Type B pancreatic cell (in vitro differentiated cells): Measurements from ENCODE around the gene BAHD1. TPM values are rescaled to one million over a fixed set of nuclear protein-coding genes. Genes with fewer than 3 reads are reported as not detected.

Source experiments
- DNase-seq: peaks from one replicate; pipeline ENCODE4 v3.0.0; 2021; ENCODE audit warnings: mixed read lengths; ENCODE audit not compliant: unreplicated experiment; ENCODE audit errors: extremely low spot score
- H3K27ac Mint-ChIP-seq: 2 replicates; pipeline ENCODE4 v1.8.0; 2021; ENCODE audit warnings: mild to moderate bottlenecking, mixed read lengths
- H3K27me3 Mint-ChIP-seq: 2 replicates; pipeline ENCODE4 v1.8.0; 2021; ENCODE audit warnings: mixed read lengths
- H3K36me3 Mint-ChIP-seq: 2 replicates; pipeline ENCODE4 v1.8.0; 2021; ENCODE audit warnings: mixed read lengths
- H3K4me1 Mint-ChIP-seq: one replicate; pipeline ENCODE4 v1.8.0; 2021; ENCODE audit warnings: mixed read lengths; ENCODE audit not compliant: unreplicated experiment
- H3K4me3 Mint-ChIP-seq: 2 replicates; pipeline ENCODE4 v1.8.0; 2021; ENCODE audit warnings: mild to moderate bottlenecking, mixed read lengths
- H3K9me3 Mint-ChIP-seq: 2 replicates; pipeline ENCODE4 v1.8.0; 2021; ENCODE audit warnings: mixed read lengths
- total RNA-seq: library from RNA; stranded (reverse); gene quantifications from 2 replicates; pipeline ENCODE4 v1.2.1, GENCODE V29; 2021; ENCODE audit warnings: low replicate concordance
- TF ChIP-seq, protein P1 (sequence below): fragments of 200-600 bp; sonication (generic); conservative IDR thresholded peaks from 2 replicates; pipeline ENCODE4 v1.5.0; 2021; ENCODE audit warnings: antibody characterized with exemption, mild to moderate bottlenecking

Gene BAHD1
- total RNA-seq, 1 donor from 2014 or later = 21.6 TPM

DNA sequence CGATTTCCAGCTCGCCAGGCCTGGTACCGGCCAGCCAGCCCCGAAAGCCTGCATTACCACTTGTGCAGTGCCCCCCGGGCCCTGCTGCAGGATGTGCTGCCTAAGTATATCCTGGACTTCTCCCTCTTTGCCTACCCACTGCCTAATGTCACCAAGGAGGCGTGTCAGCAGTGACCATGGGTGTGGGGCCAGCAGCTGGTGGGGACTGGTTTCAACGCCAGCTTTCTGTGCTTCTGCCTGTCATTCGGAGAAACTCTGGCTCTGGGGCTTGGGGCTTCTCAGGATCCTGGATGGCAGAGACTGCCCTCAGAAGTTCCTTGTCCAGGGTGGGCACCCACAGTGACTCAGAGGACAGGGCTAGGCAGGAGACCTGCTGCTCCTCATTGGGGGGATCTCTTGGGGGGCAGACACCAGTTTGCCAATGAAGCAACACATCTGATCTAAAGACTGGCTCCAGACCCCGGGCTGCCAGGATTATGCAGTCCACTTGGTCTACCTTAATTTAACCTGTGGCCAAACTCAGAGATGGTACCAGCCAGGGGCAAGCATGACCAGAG, 31.5 kb downstream of the BAHD1 start:
- TF ChIP-seq, protein P1, sequence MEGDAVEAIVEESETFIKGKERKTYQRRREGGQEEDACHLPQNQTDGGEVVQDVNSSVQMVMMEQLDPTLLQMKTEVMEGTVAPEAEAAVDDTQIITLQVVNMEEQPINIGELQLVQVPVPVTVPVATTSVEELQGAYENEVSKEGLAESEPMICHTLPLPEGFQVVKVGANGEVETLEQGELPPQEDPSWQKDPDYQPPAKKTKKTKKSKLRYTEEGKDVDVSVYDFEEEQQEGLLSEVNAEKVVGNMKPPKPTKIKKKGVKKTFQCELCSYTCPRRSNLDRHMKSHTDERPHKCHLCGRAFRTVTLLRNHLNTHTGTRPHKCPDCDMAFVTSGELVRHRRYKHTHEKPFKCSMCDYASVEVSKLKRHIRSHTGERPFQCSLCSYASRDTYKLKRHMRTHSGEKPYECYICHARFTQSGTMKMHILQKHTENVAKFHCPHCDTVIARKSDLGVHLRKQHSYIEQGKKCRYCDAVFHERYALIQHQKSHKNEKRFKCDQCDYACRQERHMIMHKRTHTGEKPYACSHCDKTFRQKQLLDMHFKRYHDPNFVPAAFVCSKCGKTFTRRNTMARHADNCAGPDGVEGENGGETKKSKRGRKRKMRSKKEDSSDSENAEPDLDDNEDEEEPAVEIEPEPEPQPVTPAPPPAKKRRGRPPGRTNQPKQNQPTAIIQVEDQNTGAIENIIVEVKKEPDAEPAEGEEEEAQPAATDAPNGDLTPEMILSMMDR = no peak
- peak overlapping the region; percentile 90 for H3K27ac Mint-ChIP-seq
- H3K4me3 Mint-ChIP-seq = peak overlapping the region; percentile 92
- no peaks in the 10 kb centered on the region for H3K36me3 Mint-ChIP-seq
- DNase-seq = no peak
- H3K9me3 Mint-ChIP-seq = no peaks in the 10 kb centered on the region
- H3K27me3 Mint-ChIP-seq = no peaks in the 10 kb centered on the region
- peaks cover 9% of the 10 kb centered on the region for H3K4me1 Mint-ChIP-seq

DNA sequence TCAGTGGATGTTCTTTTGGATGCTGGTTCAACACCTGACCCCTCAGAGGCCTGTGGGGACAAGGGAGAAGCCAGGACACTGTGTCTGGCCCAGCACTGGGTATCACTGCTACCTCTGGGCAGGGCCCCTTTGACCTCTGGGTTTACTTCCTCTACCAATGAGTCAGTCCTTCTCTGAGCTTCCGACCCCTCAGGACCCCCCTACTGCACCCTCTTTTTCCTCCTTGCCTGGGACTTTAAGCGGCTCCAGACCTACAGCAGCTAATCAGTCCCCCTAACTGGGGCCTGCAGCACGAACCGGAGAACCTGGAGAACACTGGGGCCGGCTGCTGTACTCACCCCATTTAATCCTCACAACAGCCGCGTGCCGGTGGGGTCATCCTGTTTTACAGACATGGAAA, 33.8 kb downstream of the BAHD1 start:
- H3K36me3 Mint-ChIP-seq = no peaks in the 10 kb centered on the region
- H3K4me3 Mint-ChIP-seq = no peak overlapping the region
- no peaks in the 10 kb centered on the region for H3K9me3 Mint-ChIP-seq
- no peaks in the 10 kb centered on the region for H3K27me3 Mint-ChIP-seq
- peaks cover 14% of the 10 kb centered on the region for H3K4me1 Mint-ChIP-seq
- TF ChIP-seq, protein P1 = no peak
- DNase-seq = no peak
- H3K27ac Mint-ChIP-seq = no peak overlapping the region

DNA sequence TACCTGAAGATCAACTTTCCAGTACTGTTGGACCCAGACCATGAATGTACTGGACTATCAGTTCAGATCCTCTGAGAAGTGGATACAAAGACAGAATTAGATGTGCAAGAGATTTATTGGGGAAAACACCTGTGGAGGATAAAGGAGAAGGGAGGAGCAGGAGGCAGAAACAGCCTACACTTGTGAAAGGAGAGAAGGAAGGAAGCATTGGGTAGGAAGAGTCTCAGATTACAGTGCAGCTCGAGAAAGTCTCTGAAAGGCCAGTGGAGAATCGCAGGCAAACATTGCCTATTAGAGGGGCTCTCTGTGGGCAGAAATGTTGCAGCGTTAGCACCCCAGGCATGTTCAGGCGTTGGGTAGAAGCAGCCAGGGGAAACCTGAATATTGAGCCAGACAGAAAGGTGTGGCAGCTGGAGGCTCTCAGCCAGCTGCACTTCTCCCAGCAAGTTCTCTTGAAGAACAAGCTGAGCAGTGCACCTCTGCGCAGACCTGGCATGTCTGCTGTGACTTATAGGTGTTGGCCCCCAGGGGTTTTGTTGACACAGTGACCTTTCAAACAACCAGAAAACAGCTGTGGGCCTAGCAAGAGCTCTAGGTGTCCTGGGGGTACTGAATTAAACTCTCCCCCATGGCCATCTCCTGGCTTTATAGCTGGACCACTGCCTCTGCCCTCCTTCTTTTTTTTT, 37.0 kb downstream of the BAHD1 start:
- TF ChIP-seq, protein P1 = no peak
- H3K4me3 Mint-ChIP-seq = peak overlapping the region; percentile 40
- H3K9me3 Mint-ChIP-seq = no peaks in the 10 kb centered on the region
- H3K4me1 Mint-ChIP-seq = peaks cover 11% of the 10 kb centered on the region
- peak overlapping the region; percentile 12 for H3K27ac Mint-ChIP-seq
- no peak for DNase-seq
- peaks cover 7% of the 10 kb centered on the region for H3K27me3 Mint-ChIP-seq
- no peaks in the 10 kb centered on the region for H3K36me3 Mint-ChIP-seq

DNA sequence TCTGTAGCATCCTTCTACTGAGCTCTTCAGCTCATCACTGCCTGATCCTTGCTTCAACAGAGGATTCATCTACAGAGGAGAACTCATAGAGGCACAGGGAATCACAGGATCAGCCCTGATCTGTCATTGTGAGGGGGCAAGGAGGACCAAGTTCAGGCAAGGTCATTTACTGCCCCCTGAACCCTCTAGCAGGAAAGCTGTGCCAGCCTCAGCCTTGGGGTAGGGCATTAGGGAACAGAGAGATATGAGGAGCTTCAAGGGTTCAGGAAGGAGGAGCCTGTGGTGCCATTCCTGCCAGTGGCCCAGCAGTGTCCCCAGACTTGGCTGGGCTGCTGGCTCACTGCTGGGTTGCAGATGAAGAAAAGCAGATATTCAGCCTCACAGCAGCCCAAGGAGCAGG, 38.3 kb downstream of the BAHD1 start:
- Mint-ChIP-seq H3K9me3 (no peaks in the 10 kb centered on the region), H3K36me3 (no peaks in the 10 kb centered on the region), H3K4me3 (no peak overlapping the region), H3K27me3 (peaks cover 10% of the 10 kb centered on the region), H3K27ac (peak overlapping the region; percentile 27), H3K4me1 (peaks cover 11% of the 10 kb centered on the region)
- TF ChIP-seq, protein P1 = no peak
- DNase-seq = no peak

DNA sequence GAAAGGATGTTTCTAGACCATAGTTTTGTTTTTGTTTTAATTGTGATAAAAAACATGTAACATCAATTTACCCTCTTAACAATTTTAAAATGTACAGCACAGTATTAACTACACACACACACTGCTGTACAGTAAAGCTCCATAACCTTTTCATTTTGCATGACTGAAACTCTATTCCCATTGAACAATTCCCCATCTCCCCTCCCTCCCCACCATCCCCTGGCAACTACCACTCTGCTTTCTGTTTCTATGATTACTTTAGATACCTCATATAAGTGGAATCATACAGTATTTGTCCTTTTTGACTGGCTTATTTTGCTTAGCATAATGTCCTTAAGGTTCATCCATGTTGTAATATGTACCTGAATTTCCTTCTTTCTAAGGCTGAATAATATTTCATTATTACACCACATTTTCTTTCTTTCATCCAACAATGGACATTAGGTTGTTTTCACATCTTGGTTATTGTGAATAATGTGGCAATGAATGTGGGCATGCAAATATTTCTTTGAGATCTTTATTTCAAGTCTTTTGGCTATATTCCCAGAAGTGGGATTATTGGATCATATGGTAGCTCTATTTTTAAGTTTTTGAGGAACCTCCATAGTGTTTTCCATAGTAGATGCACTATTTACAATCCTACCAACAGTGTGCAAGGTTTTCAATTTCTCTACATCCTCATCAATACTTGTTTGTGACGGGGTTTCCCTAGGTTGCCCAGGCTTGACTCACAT, 40.8 kb downstream of the BAHD1 start:
- Mint-ChIP-seq H3K27ac (no peak overlapping the region), H3K36me3 (no peaks in the 10 kb centered on the region), H3K4me3 (no peak overlapping the region), H3K4me1 (peaks cover 5% of the 10 kb centered on the region), H3K9me3 (no peaks in the 10 kb centered on the region), H3K27me3 (peaks cover 10% of the 10 kb centered on the region)
- DNase-seq = no peak
- TF ChIP-seq, protein P1 = no peak
